Fibroblast of mammary gland (primary cell): ENCODE data around the gene MICA.
"Not testable (repeated sequence)": the region's sequence is repeated elsewhere in the genome, so short reads cannot be mapped to it uniquely, and the experiment has no call there.

Experiments
- DNase-seq: peaks from one replicate; pipeline ENCODE4 v3.0.0-alpha.2; 2010; ENCODE audit warnings: low read depth
- H3K4me3 ChIP-seq: 2 replicates; pipeline ENCODE4 v1.5.1; 2011; ENCODE audit warnings: low read depth, mild to moderate bottlenecking, low read length, moderate library complexity; ENCODE audit not compliant: control insufficient read depth
- TF ChIP-seq, protein P1 (sequence below): conservative IDR thresholded peaks from 2 replicates; pipeline ENCODE4 v1.5.1; 2011; ENCODE audit warnings: low read depth, low read length, inconsistent platforms; ENCODE audit not compliant: control insufficient read depth, insufficient read depth

Gene MICA

DNA sequence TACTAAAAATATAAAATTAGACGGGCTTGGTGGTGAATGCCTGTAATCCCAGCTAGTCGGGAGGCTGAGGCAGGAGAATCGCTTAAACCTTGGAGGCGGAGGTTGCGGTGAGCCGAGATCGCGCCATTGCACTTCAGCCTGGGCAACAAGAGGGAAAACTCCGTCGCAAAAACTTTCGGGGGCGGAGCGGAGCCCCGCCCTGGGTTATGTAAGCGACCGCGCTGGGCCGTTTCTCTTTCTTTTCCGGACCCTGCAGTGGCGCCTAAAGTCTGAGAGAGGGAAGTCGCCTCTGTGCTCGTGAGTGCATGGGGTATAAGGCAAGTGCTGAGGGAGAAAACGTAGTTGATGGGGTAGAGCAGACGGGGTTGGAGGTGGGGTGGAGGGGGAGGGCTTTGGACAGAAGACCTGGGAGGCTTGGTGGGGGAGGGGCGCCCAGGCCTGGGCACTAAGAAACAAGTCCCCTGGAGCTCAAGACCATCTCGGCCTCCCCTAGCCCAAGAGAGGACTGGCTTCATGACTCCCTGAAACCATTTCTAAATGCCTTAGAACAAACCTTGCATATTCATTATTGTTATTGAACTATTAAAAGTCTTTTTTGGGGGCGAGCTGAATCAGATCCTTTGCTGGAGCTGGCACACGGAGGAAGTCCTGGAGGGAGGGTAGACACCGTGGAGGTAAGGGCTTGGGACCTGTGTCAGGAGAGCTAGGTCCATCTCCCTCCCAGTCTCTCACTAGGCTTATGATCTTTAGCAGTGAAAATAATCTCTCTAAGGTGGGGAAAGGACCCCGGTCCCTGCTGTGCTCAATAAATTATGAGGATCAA, 2.7 kb upstream of the MICA start:
- TF ChIP-seq, protein P1, sequence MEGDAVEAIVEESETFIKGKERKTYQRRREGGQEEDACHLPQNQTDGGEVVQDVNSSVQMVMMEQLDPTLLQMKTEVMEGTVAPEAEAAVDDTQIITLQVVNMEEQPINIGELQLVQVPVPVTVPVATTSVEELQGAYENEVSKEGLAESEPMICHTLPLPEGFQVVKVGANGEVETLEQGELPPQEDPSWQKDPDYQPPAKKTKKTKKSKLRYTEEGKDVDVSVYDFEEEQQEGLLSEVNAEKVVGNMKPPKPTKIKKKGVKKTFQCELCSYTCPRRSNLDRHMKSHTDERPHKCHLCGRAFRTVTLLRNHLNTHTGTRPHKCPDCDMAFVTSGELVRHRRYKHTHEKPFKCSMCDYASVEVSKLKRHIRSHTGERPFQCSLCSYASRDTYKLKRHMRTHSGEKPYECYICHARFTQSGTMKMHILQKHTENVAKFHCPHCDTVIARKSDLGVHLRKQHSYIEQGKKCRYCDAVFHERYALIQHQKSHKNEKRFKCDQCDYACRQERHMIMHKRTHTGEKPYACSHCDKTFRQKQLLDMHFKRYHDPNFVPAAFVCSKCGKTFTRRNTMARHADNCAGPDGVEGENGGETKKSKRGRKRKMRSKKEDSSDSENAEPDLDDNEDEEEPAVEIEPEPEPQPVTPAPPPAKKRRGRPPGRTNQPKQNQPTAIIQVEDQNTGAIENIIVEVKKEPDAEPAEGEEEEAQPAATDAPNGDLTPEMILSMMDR, result no peak
- DNase-seq, result peak; percentile 65

DNA sequence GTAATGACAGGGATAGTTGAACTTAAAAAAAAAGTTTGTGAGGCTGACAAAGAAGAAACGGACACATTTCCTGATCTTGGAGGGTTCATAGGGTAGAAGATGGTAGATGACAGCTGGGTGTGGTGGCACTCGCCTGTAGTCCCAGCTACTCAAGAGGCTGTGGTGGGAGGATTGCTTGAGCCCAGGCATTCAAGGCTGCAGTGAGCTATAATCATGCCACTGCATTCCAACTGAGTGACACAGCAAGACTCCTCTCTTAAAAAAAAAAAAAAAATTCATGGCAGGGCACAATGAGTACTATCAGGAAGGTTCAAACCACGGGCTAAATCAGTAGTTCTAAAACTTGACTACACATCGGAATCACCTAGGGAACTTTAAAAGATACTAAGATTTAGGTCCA, 2.0 kb upstream of the MICA start:
- peak overlapping the region; percentile 82 for H3K4me3 ChIP-seq
- peak; percentile 86 for DNase-seq
- TF ChIP-seq, protein P1, result no peak

More for the DNA sequence above, 2.7 kb upstream of the MICA start:
- peak overlapping the region; percentile 82 for H3K4me3 ChIP-seq

DNA sequence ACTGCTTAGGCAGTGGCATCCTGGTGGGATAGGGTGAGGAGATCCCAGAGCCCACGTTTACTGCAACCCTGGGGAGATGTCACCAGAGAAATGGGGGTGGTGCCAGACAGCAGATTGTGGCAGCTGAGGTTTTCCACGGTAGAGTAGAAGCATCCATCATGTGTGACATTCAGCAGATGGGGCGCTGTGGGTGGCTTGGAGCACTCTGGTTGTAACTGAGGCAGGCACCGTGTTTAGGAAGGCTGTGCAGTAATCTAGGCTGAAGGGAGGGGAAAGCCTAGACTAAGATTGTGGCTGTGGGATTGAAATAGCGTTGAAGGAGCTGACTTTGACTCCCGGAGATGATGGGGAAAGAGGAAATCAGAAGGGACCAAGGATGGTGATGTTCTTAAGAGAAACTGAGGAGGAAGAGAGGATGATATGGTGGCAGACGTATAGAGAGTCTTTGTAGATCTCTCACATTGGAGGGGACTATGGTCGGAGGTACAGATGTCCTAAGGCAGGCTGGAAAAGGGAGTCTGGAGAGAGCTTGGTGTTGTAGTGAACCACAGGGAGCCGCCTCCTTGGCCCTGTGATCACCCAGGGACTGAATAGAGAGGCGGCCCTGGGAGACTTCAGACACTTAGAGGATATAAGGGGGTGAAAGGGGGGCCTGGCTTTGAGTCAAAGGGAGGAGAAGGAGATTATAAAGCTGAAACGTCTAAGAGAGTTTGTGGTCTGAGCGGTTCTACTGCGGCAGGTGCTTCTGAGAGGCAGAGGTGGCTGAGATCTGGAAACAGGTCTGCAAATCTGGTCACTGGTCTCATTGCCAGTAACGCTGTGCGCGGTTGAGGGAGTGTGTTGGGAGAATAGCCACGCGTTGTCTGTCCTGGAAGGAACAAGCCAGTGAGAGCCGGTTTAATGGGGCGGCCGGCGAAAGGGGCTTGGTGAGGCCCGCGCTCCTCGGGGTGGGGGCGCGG, 792 bp upstream of the MICA start:
- TF ChIP-seq, protein P1, result no peak
- DNase-seq, result peak; percentile 41
- peak overlapping the region; percentile 82 for H3K4me3 ChIP-seq

DNA sequence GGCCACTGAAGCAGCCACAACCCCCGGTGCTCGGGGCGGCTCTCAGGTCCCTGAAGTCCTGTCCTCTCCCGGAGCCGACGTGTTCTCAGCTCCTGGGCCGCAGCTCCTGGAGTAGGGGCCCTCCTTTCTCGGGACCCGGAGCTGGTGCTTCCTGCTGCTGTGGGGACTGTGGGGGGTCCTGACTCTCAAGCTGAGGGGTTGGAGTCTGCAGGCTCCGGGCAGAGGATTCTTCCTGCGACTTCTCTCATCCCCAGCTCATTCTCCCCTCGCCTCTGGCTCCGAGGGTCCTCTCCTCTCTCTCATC, 618 bp downstream of the MICA start:
- H3K4me3 ChIP-seq, result peak overlapping the region; percentile 82
- DNase-seq, result not testable (repeated sequence)

DNA sequence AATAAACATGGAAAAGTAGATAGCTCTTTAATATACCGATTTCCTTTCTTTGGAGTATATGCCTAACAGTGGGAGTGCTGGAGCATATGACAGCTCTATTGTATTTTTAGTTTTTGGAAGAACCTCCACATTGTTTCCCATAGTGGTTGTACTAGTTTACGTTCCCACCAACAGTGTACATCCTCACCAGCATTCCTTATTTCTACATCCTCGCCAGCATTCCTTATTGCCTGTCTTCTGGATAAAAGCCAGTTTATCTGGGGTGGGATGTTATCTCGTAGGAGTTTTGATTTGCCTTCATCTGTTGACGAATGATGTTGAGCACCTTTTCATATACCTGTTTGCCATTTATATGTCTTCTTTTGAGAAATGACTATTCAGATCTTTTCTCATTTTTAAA, 2.6 kb downstream of the MICA start:
- no peak overlapping the region for H3K4me3 ChIP-seq
- TF ChIP-seq, protein P1, result no peak
- DNase-seq, result no peak

DNA sequence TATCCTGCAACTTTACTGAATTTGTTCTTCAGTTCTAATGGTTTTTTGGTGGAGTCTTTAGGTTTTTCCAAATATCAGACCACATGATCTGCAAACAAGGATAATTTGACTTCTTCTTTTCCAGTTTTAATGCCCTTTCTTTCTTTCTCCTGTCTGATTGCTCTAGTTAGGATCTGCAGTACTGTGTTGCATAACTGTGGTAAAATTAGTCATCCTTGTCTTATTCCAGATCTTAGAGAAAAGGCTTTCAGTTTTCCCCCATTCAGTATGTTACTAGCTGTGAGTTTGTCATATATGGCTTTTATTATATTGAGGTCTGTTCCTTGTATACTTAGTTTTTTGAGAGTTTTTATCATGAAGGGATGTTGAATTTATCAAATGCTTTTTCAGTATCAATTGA, 4.3 kb downstream of the MICA start:
- TF ChIP-seq, protein P1, result no peak
- no peak overlapping the region for H3K4me3 ChIP-seq
- peak; percentile 77 for DNase-seq

DNA sequence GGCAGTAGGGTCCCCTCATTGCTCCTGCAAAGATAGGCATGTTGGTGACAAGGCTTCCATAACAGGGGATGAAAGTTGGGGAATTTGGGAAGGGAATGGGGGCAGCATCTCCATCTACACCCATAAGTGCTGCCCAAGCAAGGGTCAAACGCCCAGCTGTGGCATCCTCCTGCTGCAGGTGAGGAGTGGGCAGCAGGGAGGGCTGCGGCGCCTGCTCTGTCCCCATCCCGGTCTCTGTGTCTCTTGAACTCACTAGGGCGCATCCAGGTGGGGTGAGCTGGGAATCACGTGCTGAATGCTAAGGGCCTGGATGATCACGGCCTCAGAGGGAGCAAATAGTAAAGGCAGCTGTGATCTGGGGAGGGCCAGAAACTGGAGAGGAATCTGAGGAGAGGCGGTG, 9.1 kb downstream of the MICA start:
- DNase-seq, result no peak
- TF ChIP-seq, protein P1, result no peak
- no peak overlapping the region for H3K4me3 ChIP-seq

DNA sequence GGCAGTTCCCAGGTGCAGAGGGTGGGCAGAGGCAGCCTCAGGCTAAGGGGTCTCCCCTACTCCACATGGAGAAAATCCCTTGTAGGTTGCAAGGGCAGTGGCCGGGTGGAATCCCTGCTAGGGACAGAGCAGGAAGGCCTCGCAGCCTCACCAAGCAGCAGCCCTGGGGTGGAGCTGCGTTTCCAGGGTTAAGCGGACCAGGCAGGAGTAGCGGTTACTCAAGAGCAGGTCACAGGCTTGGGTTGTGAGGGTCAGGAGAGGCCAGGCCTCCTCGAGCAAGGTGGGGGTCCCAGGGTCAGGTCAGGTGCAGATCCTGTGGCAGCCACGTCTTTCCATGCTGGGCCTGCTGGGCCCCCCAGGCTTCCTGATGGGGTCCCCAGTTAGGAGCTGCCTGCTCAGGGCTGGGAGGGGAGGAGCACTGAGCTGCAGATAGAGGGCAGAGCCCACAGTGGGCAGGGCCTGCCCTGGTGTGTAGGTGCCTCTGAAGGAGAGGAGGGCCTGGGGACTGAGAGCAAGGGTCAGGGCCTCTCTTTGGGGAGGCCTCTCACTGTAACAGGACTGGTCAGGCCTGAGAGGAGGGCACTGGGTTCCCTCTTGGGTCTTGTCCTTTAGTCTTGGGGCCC, 10.9 kb downstream of the MICA start:
- H3K4me3 ChIP-seq, DNase-seq: not testable (repeated sequence)
